Right lung (tissue), 5 donors: ENCODE data around the gene RTN4RL1. TPM values are rescaled to one million over a fixed set of nuclear protein-coding genes. Genes with fewer than 3 reads are reported as not detected.

ENCODE experiments used
- DNase-seq, 2 donors: peaks; one replicate each; pipeline ENCODE4 v3.0.0-alpha.2; 2013
- polyA plus RNA-seq, 5 donors: library from polyadenylated mRNA; unstranded; fragments of 120-200 nt; gene quantifications; one replicate each; pipeline versions ENCODE4 v1.2.1 to v1.2.3, GENCODE V29; 2013; ENCODE audit warnings: inconsistent platforms in 1 of 5, low replicate concordance in 1 of 5; ENCODE audit not compliant: insufficient read length in 5 of 5, insufficient read depth in 1 of 5

Gene RTN4RL1
- polyA plus RNA-seq, 5 donors, result 0.34 to 1.1 (median 0.44) TPM

DNA sequence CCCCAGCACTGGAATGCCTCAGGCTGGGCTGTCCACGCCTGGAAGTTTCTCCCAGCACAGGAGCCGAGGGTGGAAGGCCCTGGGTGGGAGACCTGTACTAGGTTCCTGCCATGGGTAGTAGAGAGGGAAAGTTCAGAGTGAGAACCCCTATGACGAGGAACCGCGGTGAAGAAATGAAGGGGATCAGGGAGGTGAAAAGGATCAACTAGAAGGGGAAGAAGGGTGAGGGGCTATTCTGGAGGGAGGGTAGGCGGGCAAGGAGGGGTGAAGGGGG, 35.2 kb upstream of the RTN4RL1 start:
- DNase-seq, result no peak

DNA sequence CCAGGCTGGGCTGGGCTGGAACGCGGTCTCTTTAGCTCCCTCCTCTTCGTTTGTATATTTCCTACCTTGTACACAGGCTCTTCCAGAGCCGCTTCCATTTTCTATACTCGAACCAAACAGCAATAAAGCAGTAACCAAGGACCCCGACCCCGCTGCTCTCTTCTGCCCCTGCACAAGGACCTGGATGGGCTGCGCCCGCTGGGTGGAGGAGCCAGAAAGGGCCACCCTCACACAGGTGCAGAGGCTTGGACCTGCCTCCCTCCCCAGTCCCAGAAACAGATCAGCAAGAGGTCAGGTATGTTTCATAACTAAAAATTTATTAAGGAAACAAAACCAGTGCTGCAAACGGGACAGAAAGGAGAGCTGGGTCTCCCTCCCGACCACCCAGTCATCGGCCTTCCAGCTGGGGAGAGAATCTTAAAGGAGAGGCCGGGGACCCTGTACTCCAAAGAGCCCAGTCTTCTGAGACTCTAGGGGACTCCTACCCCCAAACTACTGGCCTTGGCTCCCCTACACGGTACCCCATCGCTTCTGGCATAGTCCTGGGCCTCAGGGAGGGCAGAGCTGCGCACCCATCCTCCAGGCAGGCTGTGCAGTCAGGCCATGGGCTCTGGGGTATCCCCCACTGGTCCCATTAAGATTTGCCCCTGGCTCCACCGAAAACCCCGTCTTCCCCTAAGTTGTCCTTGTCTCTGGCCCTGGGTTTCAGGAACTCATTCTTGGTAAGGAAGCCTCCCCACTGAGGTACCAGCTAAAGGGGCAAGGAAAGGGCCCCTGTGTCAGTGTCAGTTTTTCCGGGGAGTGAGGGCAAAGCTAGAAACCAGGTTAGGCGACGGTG, 34.6 kb upstream of the RTN4RL1 start:
- no peak for DNase-seq

DNA sequence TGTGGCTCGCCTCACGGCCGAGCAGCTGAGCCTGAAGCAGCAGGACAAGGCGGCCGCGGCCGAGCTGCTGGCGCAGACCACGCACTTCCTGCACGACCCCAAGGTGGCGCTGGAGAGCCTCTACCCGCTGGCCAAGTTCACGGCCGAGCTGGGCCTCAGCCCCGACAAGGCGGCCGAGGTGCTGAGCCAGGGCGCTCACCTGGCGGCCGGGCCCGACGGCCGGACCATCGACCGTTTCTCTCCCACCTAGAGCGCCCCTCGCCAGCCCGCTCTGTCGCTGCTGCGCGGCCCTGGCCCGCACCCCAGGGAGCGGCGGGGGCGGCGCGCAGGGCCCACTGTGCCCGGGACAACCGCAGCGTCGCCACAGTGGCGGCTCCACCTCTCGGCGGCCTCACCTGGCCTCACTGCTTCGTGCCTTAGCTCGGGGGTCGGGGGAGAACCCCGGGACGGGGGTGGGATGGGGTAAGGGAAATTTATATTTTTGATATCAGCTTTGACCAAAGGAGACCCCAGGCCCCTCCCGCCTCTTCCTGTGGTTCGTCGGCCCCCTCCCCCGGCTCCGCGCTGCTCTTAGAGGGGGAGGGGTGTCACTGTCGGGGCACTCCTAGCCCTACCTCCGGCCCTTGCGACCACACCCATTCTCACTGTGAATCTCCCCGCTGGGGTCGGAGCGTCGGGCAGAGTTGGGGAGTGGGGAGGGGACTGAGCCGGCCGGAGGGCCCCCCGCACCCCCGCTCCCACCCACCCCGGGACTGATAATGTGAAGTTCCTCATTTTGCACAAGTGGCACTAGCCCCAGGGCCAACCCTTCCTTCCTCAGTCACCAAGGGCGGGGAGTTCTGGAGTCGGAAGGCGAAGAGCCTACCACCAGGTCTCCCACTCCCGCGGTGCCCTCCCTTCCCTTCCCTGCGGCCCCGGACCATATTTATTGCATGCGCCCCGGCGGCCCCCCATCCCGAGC, 33.7 kb upstream of the RTN4RL1 start:
- no peak for DNase-seq

DNA sequence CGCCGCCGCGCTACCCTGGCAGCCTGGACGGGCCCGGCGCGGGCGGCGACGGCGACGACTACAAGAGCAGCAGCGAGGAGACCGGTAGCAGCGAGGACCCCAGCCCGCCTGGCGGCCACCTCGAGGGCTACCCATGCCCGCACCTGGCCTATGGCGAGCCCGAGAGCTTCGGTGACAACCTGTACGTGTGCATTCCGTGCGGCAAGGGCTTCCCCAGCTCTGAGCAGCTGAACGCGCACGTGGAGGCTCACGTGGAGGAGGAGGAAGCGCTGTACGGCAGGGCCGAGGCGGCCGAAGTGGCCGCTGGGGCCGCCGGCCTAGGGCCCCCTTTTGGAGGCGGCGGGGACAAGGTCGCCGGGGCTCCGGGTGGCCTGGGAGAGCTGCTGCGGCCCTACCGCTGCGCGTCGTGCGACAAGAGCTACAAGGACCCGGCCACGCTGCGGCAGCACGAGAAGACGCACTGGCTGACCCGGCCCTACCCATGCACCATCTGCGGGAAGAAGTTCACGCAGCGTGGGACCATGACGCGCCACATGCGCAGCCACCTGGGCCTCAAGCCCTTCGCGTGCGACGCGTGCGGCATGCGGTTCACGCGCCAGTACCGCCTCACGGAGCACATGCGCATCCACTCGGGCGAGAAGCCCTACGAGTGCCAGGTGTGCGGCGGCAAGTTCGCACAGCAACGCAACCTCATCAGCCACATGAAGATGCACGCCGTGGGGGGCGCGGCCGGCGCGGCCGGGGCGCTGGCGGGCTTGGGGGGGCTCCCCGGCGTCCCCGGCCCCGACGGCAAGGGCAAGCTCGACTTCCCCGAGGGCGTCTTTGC, 32.8 kb upstream of the RTN4RL1 start:
- DNase-seq, result no peak

DNA sequence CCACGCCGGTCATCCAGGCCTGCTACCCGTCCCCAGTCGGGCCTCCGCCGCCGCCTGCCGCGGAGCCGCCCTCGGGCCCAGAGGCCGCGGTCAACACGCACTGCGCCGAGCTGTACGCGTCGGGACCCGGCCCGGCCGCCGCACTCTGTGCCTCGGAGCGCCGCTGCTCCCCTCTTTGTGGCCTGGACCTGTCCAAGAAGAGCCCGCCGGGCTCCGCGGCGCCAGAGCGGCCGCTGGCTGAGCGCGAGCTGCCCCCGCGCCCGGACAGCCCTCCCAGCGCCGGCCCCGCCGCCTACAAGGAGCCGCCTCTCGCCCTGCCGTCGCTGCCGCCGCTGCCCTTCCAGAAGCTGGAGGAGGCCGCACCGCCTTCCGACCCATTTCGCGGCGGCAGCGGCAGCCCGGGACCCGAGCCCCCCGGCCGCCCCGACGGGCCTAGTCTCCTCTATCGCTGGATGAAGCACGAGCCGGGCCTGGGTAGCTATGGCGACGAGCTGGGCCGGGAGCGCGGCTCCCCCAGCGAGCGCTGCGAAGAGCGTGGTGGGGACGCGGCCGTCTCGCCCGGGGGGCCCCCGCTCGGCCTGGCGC, 32.1 kb upstream of the RTN4RL1 start:
- DNase-seq, result no peak

DNA sequence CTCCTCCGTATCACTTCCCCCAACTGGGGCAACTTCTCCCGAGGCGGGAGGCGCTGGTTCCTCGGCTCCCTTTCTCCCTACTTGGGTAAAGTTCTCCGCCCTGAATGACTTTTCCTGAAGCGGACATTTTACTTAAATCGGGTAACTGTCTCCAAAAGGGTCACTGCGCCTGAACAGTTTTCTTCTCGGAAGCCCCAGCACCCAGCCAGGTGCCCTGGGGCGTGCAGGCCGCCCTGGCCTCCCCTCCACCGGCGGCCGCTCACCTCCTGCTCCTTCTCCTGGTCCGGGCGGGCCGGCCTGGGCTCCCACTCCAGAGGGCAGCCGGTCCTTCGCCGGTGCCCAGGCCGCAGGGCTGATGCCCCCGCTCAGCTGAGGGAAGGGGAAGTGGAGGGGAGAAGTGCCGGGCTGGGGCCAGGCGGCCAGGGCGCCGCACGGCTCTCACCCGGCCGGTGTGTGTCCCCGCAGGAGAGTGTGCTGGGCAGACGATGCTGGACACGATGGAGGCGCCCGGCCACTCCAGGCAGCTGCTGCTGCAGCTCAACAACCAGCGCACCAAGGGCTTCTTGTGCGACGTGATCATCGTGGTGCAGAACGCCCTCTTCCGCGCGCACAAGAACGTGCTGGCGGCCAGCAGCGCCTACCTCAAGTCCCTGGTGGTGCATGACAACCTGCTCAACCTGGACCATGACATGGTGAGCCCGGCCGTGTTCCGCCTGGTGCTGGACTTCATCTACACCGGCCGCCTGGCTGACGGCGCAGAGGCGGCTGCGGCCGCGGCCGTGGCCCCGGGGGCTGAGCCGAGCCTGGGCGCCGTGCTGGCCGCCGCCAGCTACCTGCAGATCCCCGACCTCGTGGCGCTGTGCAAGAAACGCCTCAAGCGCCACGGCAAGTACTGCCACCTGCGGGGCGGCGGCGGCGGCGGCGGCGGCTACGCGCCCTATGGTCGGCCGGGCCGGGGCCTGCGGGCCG, 31.4 kb upstream of the RTN4RL1 start:
- peak in 1 of 2 donors; percentile 71 for DNase-seq

DNA sequence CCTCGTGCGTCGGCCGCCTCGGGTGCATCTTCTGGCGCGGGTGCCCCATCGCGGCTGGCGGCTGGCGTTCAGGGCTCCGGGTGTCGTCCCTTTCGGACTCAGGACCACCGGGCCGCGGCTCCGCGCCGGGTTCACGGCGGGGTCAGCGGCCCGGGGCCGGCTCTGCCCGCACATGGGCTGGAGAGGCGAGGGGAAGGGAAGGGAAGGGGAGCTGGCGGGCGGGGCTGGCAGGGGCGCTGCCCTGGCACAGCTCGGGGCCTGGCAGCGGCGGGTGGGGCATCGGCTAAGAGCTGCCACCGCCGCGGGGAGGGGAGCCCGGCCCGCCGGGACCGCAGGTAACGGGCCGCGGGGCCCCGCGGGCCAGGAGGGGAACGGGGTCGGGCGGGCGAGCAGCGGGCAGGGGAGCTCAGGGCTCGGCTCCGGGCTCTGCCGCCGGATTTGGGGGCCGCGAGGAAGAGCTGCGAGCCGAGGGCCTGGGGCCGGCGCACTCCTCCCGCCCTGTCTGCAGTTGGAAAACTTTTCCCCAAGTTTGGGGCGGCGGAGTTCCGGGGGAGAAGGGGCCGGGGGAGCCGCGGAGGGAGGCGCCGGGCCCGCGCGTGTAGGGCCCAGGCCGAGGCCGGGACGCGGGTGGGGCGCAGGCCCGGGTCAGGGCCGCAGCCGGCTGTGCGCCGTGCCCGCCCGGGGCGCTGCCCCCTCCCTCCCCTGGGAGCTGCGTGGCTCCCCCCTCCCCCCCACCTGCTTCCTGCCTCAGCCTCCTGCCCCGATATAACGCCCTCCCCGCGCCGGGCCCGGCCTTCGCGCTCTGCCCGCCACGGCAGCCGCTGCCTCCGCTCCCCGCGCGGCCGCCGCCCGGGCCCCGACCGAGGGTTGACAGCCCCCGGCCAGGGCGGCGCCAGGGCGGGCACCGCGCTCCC, 30.4 kb upstream of the RTN4RL1 start:
- DNase-seq, result no peak

DNA sequence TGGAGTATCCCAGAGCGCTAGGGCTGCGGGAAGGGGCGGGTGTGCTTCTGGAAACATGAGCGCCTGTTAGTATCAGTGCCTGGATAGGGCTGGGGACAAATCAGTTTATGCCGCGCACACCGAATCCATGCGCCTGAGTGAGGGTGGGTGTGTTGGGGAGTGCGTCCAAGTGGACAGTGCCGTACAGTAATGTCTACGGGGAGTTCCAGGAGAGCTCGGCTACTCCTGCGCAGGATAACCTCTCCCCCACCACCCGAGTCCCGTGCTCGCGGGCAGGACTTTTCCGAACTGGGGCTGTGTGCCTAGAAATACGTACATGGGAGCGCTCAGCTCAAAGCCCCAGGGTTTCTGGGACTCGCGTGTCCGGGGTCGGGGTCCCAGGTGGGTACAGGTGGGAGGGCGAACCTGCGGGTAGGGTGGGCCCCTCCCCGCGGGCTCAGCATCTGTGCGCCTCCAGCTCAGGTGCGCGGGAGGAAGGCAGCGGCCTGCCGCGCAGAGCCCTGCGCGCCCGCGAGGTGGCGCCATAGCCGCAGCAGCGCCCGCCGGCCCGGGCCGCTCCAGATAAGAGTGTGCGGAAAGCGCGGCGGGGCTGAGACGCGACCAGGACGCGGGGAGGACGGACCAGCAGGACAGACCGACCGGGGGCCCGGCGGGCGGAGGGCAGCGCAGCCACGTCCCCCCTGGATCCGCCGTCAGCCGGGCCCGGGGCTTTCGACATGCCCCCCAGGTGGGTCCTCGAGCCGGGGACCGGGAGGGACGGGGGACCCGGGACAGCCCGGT, 29.6 kb upstream of the RTN4RL1 start, which contains the start of gene HIC1:
Gene HIC1, plus strand, starts transcription at position 592 of the 780 bp plus-strand sequence. CDS start 1,588 bp downstream, outside the sequence.
- peak in 1 of 2 donors; percentile 81 for DNase-seq

DNA sequence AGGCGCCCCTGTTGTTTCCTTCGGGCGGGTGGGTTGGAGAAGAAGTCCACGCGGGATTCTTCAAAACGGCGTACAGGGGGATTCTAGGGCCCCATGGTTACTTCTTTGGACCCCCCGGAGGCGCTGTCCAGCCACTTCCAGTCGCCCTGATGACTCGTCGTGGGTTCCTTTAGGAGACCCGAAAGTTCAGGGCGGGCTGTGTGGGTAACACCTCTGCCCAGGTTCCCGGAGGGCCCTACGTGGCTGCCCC, 29.1 kb upstream of the RTN4RL1 start:
- no peak for DNase-seq

DNA sequence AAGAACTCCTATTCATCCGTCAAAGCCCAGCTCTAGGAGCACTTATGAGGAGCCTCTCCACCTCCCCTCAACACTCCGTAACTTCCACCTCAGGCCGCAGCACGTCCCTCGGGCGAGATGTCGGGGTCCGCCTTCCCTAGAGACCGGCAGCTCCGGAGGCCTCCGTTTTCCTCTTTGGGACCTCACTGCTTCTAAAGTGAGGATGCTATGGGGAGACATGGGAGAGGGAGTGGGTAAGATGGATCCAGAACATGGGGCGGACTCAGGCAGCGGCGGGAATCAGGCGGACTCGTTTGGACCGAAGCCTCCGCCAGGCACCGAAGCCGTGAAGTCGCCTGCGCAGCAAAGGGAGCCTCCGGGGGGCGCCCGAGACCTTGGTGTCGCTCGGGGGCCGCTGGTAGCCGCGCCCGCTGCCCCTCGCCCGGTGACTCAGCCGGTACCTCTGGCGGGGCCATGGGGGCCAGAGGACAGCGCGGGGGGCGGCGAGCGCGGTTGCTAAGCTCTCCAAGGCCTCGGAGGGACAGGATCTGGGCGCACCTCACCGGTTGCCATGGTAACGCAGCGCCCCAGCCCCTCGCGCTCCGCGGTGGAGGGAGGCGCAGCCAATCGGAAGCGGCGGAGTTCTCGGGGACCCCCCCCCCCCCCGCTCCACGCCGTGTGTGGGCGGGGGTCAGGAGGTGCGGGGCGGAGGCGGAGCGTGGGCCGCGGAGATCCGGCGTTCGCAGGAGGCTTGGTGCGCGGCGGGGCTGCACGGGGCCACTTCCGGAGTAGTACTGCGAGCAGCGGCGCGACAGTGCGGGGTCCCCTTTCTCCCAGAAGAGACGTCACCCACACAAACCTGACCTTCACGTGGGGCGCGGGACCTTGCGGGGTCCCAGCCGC, 28.5 kb upstream of the RTN4RL1 start:
- DNase-seq, result no peak

DNA sequence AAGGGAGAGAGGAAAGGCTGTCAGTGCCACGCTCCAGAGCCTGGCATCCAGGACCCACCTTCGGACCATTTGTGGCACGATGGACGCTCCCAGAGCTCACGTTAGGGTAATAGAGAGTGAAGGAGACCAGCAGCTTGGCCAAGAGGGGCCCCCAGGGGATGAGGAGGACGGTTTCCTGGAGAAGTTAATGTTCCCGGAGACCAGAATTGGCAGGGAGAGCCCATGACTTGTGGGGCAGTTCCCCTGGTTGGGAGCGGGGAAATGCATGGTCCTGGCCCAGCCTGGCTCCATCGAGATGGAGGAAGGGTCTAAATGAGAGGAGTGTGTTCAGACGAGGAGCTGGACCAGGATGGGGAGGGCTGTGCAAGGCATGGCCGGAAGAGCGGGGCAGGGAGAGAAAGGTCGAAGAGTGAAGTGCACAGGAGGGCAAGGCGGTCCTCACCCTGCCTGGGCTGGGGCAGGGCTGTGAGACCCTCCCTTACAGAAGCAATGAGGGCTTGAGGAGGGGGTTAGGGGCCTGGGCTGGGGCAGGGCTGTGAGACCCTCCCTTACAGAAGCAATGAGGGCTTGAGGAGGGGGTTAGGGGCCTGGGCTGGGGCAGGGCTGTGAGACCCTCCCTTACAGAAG, 26.9 kb upstream of the RTN4RL1 start:
- DNase-seq, result no peak

DNA sequence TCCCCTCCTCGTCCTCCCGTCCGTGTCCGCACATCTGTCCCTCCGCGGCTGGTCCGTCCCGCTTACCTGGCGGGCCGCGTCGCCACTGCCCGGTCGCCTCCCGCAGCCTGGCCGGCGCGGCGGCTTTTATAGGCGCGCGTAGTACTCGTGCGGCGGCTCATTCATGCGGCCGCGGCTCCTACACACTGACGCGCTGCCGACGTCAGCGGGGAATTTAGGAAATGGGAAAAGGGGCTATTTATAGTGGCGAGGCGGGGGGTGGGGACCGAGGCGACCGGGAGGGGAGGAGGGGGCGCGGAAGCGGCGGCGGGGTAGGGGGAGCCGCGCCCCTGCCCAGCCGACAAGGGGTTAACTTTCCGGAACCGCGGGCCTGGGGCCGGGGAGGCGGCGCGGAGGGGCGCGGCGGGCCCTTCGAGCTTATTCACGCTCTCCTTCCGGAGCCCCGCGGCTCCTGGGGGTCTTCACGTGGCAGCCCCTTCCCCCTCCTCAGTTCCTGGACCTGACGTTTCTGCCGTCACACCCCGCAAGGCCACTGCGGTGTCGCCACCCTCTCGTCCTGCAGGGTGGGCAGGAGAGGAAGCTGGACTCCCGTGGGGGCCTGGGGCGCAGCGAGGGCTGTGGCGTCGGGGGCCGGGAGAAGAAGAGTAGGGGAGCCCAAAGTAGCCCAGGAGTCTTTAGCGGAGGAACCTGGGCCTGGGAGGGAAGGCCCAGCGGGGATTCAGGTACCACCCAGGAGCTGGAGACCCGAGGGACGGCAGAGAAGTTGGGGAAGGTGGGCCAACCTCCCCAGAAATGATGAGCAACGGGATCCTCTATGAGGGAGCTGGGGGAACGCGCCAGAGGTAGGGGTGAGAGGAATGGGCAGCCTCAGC, 26.2 kb upstream of the RTN4RL1 start:
- DNase-seq, result no peak

DNA sequence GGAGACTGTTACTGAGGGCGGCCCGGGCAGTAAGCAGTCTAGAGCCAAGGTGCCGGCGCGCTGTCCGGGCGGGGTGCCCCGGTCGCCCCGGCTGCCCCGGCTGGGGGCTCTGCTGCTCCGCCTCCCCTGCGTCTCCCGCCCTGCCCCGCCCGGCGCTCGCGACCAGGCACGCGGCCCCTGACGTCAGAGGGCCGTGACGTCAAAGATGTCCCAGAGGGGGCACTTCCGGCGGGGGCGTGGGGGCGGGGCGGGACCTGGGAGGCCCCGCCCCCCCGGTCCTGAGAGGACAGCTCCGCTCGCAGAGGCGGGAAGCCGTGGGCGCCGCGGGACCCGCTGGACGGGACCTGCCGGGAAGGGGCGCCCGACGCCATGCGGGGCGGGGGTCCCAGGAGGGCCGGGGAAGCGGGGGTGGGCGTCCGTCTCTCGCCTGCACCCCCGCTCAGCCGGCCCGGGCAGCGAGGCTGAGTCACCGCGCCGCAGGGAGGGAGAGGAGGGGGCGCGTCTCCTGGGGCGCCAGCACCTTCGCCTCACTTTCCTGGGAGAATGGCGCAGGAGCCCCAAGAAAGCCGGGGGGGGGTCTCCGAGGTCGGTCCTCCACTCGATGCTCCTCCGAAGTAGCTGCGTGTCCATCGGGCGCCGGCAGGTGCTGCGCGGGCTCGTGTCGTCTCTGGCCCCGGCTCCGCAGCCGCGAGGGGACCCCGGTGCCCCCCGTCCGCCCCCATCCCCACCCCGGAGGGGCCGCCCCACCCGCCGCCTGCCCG, 25.3 kb upstream of the RTN4RL1 start:
- peak; percentile 72 to 80 for DNase-seq

DNA sequence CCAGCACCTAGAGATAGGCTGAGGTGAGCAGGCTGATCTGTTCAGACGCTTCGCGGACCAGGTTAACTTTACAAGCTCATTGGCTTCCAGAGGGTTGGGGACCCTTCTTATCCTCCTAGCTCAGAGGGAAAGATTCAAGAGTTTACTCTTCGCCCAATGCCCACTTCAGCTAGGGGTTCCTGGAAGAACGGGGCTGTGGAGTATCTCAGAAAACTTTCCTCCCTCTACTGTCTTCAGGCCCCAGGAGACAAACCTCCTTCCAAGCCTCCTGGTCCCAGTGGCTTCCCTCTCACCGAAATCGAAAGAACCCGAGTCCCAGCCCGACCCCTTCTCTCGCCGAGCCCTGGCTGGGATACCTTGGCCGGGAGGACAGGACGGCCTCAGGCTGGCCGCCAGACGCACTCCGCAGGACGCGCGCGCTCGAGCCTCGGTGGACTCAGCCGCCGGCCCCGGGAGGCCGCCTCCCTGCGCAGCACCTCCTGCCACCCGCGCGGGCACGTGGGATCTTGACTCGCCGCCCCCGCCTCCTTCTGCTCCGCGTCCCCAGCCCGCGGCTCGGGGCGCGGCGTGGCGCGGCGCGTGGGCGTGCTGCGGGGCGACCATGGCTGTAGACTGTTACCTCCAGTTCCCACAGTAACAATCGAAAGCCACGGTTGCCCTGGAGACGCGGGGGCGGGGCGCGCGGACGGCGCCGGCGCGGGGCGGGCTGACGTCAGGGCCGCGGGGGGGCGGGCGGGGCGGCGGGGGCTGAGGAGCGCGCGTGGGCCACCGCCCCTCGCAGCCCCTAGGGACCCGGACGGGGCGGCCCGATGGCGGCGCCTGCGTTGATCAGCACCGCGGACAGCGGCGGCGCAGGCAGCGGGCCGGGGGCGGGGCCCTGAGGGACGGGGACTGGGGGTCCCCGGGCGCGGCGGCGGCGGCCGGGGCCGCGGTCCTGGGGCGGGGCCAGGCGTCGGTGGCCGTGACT, 24.5 kb upstream of the RTN4RL1 start:
- DNase-seq, result peak; percentile 80 to 84
